ENCODE measurements around the gene ZNF219. TPM values are rescaled to one million over a fixed set of nuclear protein-coding genes. Genes with fewer than 3 reads are reported as not detected.

The ZNF219 gene
- total and polyA plus RNA-seq, 2 donors (not counting 1 experiment from before 2014, with no cell fraction given): 3.3 to 6.4 TPM

- Histone ChIP-seq H3K4me2 (replicated peaks; ENCODE audit: low read depth, low read length, poor library complexity, severe bottlenecking) (no peak overlapping the region), H3K79me2 (ENCODE audit: control insufficient read depth, insufficient read depth, low read length) (no peaks in the 10 kb centered on the region), H3K36me3 (replicated peaks in 1 of 2; ENCODE audit: control extremely low read depth in 1 of 2, control insufficient read depth in 1 of 2, extremely low read depth in 1 of 2, insufficient read depth in 2 of 2, low read length in 1 of 2) (no peaks in the 10 kb centered on the region), H2AFZ (ENCODE audit: insufficient read depth, low read depth, low read length, poor library complexity, severe bottlenecking) (no peak overlapping the region), H3K4me1 (ENCODE audit: control insufficient read depth in 2 of 2, insufficient read depth in 2 of 2, low read length in 2 of 2) (peaks cover 22 to 26% of the 10 kb centered on the region in 2 donors), H3K4me3 (ENCODE audit: control extremely low read depth in 1 of 5, extremely low read depth in 1 of 5, insufficient read depth in 1 of 5, low read depth in 2 of 5, low read length in 4 of 5) (no peak overlapping the region), H3K27ac (ENCODE audit: low read length in 2 of 2) (no peak overlapping the region), H4K20me1 (ENCODE audit: control insufficient read depth, insufficient read depth, low read length, poor library complexity, severe bottlenecking) (no peaks in the 10 kb centered on the region), H3K9me3 (ENCODE audit: control extremely low read depth in 1 of 3, control insufficient read depth in 2 of 3, insufficient read depth in 1 of 3, low read length in 2 of 3) (peaks cover 0 to 8% (median 0%) of the 10 kb centered on the region in 3 donors), H3K27me3 (replicated peaks in 1 of 4; ENCODE audit: control extremely low read depth in 1 of 4, control insufficient read depth in 3 of 4, insufficient read depth in 4 of 4, low read length in 3 of 4) (peaks cover 0 to 34% (median 8%) of the 10 kb centered on the region in 4 experiments), H3K9ac (ENCODE audit: low read length) (no peak overlapping the region)
- DNase-seq (no peak), ATAC-seq (ENCODE audit: low read depth) (no peak)
- ChIA-PET POLR2A (no interaction called here), CTCF (interaction anchor here (0.6 to 6.2 kb wide), 4 partner anchors 32 to 173 kb away, joined by 3 to 133 read pairs (median 4); no protein-coding TSS in a partner anchor)
- Mint-ChIP-seq H3K4me1 (peaks cover 32% of the 10 kb centered on the region), H3K9me3 (ENCODE audit: insufficient read depth) (no peaks in the 10 kb centered on the region), H3K27ac (no peak overlapping the region), H3K27me3 (peaks cover 10% of the 10 kb centered on the region), H3K4me3 (no peak overlapping the region)
- 94% methylated on average over 24 of the region's 26 CpGs for whole genome bisulfite sequencing (ENCODE audit: insufficient coverage)
- TF ChIP-seq, protein P1, sequence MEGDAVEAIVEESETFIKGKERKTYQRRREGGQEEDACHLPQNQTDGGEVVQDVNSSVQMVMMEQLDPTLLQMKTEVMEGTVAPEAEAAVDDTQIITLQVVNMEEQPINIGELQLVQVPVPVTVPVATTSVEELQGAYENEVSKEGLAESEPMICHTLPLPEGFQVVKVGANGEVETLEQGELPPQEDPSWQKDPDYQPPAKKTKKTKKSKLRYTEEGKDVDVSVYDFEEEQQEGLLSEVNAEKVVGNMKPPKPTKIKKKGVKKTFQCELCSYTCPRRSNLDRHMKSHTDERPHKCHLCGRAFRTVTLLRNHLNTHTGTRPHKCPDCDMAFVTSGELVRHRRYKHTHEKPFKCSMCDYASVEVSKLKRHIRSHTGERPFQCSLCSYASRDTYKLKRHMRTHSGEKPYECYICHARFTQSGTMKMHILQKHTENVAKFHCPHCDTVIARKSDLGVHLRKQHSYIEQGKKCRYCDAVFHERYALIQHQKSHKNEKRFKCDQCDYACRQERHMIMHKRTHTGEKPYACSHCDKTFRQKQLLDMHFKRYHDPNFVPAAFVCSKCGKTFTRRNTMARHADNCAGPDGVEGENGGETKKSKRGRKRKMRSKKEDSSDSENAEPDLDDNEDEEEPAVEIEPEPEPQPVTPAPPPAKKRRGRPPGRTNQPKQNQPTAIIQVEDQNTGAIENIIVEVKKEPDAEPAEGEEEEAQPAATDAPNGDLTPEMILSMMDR (IDR thresholded peaks at IDR 0.05): no peak
- no peak for TF ChIP-seq EZH2 (IDR thresholded peaks at IDR 0.05; ENCODE audit: borderline replicate concordance, insufficient read depth, low read depth, low read length, poor library complexity, severe bottlenecking)
- intact Hi-C loops (cut with micrococcal nuclease): no loop called here
Observed at GRCh38 chr14:21074398-21075272, 23.8 kb downstream of the ZNF219 start.

DNA sequence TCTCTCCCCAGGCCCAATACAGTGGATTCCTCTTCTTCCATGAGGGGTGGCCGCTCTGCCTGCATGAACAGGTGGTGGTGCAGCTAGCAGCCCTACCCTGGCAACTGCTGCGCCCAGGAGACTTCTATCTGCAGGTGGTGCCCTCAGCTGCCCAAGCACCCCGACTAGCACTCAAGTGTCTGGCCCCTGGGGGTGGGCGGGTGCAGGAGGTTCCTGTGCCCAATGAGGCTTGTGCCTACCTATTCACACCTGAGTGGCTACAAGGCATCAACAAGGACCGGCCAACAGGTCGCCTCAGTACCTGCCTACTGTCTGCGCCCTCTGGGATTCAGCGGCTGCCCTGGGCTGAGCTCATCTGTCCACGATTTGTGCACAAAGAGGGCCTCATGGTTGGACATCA lies 24.5 kb downstream of the ZNF219 start:
- Mint-ChIP-seq H3K4me3 (no peak overlapping the region), H3K27me3 (peaks cover 13% of the 10 kb centered on the region), H3K27ac (no peak overlapping the region), H3K9me3 (ENCODE audit: insufficient read depth) (no peaks in the 10 kb centered on the region), H3K4me1 (peaks cover 39% of the 10 kb centered on the region)
- Histone ChIP-seq H3K4me1 (ENCODE audit: control insufficient read depth in 2 of 2, insufficient read depth in 2 of 2, low read length in 2 of 2) (peaks cover 29 to 33% of the 10 kb centered on the region in 2 donors), H3K4me2 (replicated peaks; ENCODE audit: low read depth, low read length, poor library complexity, severe bottlenecking) (no peak overlapping the region), H4K20me1 (ENCODE audit: control insufficient read depth, insufficient read depth, low read length, poor library complexity, severe bottlenecking) (no peaks in the 10 kb centered on the region), H3K4me3 (ENCODE audit: control extremely low read depth in 1 of 5, extremely low read depth in 1 of 5, insufficient read depth in 1 of 5, low read depth in 2 of 5, low read length in 4 of 5) (no peak overlapping the region), H3K9ac (ENCODE audit: low read length) (no peak overlapping the region), H3K9me3 (ENCODE audit: control extremely low read depth in 1 of 3, control insufficient read depth in 2 of 3, insufficient read depth in 1 of 3, low read length in 2 of 3) (peaks cover 0 to 9% (median 0%) of the 10 kb centered on the region in 3 donors), H3K79me2 (ENCODE audit: control insufficient read depth, insufficient read depth, low read length) (no peaks in the 10 kb centered on the region), H3K27ac (ENCODE audit: low read length in 2 of 2) (no peak overlapping the region), H3K27me3 (replicated peaks in 1 of 4; ENCODE audit: control extremely low read depth in 1 of 4, control insufficient read depth in 3 of 4, insufficient read depth in 4 of 4, low read length in 3 of 4) (peaks cover 0 to 41% (median 11%) of the 10 kb centered on the region in 4 experiments), H3K36me3 (replicated peaks in 1 of 2; ENCODE audit: control extremely low read depth in 1 of 2, control insufficient read depth in 1 of 2, extremely low read depth in 1 of 2, insufficient read depth in 2 of 2, low read length in 1 of 2) (no peaks in the 10 kb centered on the region), H2AFZ (ENCODE audit: insufficient read depth, low read depth, low read length, poor library complexity, severe bottlenecking) (no peak overlapping the region)
- CTCF ChIA-PET: interaction anchor here (0.6 to 6.2 kb wide), 3 partner anchors 17 to 174 kb away, joined by 3 to 133 read pairs (median 91); no protein-coding TSS in a partner anchor
- POLR2A ChIA-PET: no interaction called here
- DNase-seq: no peak
- intact Hi-C loops (cut with micrococcal nuclease): no loop called here
- 86% methylated on average over 9 of the region's 9 CpGs for WGBS (ENCODE audit: insufficient coverage)
- TF ChIP-seq EZH2 (IDR thresholded peaks at IDR 0.05; ENCODE audit: borderline replicate concordance, insufficient read depth, low read depth, low read length, poor library complexity, severe bottlenecking): no peak
- TF ChIP-seq, protein P1 (IDR thresholded peaks at IDR 0.05): no peak
- ATAC-seq (ENCODE audit: low read depth): no peak
